ENCODE measurements around the gene MDM4.

- no peak for TF ChIP-seq POLR2A (IDR thresholded peaks at IDR 0.05)
- no peak for TF ChIP-seq CTCF (IDR thresholded peaks at IDR 0.05)
- no peak for TF ChIP-seq POLR2AphosphoS5 (IDR thresholded peaks at IDR 0.05)
Observed at GRCh38 chr1:204495777-204496176, 20.4 kb upstream of the MDM4 start.

Measured in transverse colon (tissue), 4 donors.